Left lobe of liver (tissue), 2 donors: ENCODE data around the gene MISP. TPM values are rescaled to one million over a fixed set of nuclear protein-coding genes. Genes with fewer than 3 reads are reported as not detected.
"Not testable (repeated sequence)": the region's sequence is repeated elsewhere in the genome, so short reads cannot be mapped to it uniquely, and the experiment has no call there.

ENCODE experiments used
- ATAC-seq: fragments of 200-7000 bp; cut with Tn5 transposase; one replicate; pipeline ENCODE4 v1.9.1; 2020; ENCODE audit warnings: mild to moderate bottlenecking, moderate library complexity
- DNase-seq: peaks from one replicate; pipeline ENCODE4 v3.0.0-alpha.2; 2020; ENCODE audit warnings: low spot score
- total RNA-seq: library from RNA; stranded (reverse); gene quantifications from one replicate; pipeline ENCODE4 v1.2.1, GENCODE V29; 2021
- donor health status: DM: no; HTN: no; CAD: no; lungs with moderate emphysema.
- donor health status: DM: no; HTN: yes; CAD: no.

MISP gene, protein sequence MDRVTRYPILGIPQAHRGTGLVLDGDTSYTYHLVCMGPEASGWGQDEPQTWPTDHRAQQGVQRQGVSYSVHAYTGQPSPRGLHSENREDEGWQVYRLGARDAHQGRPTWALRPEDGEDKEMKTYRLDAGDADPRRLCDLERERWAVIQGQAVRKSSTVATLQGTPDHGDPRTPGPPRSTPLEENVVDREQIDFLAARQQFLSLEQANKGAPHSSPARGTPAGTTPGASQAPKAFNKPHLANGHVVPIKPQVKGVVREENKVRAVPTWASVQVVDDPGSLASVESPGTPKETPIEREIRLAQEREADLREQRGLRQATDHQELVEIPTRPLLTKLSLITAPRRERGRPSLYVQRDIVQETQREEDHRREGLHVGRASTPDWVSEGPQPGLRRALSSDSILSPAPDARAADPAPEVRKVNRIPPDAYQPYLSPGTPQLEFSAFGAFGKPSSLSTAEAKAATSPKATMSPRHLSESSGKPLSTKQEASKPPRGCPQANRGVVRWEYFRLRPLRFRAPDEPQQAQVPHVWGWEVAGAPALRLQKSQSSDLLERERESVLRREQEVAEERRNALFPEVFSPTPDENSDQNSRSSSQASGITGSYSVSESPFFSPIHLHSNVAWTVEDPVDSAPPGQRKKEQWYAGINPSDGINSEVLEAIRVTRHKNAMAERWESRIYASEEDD
- 0.18 TPM for total RNA-seq

DNA sequence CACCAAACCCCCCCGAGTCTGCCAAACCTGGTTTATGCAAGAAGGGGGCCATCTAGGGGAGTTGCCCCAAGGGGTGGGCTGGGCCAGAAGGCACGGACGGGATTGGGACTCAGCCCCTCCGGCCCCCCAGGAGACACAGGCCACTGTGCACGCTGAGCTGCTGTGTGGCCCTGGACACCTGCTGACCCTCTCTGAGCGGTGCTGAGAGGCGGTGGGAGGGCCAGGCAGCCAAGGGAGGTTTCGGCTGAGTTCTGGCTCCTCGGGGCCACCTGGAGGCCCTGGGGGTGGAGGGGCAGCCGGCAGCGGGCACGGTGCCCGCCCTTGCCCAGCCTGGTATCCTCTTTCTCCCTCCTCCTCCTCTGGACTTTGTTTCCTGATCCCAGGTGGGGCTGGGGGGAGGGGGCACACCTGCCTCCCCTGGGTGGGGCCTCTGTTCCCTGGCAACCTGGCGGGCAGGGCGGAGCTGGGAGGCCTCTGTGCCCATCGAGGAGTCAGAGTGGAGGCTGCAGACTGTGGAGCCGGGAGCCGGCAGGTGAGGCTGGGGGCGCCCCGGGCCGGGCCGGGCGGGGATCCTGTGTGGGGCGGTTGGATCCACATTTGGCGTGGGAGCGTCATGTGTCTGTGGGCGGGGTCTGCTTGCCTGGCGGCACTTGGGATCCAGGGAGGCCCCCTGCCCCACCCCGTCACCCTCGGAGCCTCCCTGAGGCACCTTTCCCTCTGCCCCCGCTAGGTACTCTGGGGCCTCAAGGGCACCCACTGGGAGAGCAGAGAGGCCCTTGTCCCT, at the start of gene MISP:
Gene MISP, plus strand, starts transcription at position 473 of the 784 bp plus-strand sequence. CDS start 5,835 bp downstream, outside the sequence.
- peak; percentile 10 for ATAC-seq
- DNase-seq: no peak

DNA sequence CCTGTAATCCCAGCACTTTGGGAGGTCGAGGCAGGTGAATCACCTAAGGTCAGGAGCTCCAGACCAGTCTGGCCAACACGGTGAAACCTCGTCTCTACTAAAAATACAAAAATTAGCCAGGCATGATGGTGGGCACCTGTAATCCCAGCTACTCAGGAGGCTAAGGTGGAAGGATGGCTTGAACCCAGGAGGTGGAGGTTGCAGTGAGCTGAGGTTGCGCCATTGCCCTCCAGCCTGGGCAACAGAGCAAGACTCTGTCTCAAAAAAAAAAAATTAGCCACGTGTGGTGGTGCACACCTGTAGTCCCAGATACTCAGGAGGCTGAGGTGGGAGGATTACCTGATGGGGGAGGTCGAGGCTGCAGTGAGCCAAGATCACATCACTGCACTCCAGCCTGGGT, 48.1 kb upstream of the MISP start:
- ATAC-seq: not testable (repeated sequence)

DNA sequence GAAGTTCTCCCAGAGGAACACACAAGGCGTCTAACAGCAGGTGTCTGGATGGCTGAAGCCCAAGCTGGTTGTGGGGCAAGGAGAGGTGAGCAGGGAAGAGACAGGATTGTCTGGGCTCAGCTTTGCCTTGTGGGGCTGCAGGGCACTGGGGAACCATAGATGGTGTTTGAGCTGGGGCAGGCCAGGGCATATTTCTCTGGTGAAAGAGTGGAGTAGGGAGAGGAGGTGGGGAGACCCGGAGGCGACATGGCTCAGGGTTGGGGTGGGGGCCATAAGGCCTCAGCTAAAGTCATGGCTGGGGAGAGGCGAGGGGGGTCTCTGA, 47.6 kb upstream of the MISP start:
- no peak for DNase-seq
- no peak for ATAC-seq

More for the DNA sequence above, 48.1 kb upstream of the MISP start:
- DNase-seq: not testable (repeated sequence)

DNA sequence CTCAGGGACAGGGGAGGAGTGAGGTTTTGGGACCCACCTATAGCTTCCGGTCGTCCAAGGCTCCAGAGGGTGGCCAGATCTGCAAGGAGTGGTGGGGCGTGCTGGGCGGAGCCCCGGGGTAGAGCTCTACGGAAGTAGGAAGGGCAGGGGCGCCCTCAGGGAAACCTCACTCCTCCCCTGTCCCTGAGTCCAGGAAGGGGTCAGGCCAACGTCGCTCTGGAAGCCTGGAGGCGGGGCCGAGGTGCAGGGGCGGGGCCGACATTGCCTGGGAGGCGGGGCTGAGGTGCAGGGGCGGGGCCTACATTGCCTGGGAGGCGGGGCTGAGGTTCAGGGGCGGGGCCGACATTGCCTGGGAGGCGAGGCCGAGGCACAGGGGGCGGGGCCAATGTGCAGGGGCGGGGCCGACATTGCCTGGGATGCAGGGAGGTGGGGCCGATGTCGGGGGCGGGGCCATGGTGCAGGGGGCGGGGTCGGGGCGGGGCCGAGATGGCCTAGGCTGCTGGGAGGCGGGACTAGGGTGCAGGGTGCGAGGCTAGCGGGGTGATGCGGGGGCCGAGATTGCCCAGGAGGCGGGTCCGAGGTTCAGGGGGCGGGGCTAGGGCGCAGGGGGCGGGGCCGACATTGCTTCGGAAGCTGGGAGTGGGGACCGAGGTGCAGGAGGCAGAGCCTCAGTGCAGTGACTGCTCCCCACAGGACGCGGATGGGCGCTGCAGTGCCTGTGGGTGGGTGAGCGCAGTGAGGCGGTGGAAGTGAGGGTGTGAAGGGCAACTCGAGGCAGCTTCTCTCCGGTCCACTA, 47.1 kb upstream of the MISP start:
- ATAC-seq: peak; percentile 78

DNA sequence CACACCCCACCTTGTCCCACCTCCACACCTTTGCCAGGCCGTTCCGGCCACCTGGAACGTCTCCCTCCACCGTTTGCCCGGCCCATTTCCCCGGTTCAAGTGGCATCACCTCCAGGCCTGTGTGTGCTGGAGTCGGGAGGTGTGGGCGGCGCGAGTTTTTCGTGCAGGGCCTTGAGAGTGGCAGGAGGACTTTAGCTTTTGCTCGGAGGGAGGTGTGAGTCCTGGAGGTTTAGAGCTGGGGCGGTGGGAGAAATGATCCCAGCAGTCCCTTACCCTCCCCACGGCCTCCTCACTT, 46.5 kb upstream of the MISP start:
- DNase-seq (no peak), ATAC-seq (no peak)

More for the DNA sequence above, 47.1 kb upstream of the MISP start:
- DNase-seq: peak; percentile 67

DNA sequence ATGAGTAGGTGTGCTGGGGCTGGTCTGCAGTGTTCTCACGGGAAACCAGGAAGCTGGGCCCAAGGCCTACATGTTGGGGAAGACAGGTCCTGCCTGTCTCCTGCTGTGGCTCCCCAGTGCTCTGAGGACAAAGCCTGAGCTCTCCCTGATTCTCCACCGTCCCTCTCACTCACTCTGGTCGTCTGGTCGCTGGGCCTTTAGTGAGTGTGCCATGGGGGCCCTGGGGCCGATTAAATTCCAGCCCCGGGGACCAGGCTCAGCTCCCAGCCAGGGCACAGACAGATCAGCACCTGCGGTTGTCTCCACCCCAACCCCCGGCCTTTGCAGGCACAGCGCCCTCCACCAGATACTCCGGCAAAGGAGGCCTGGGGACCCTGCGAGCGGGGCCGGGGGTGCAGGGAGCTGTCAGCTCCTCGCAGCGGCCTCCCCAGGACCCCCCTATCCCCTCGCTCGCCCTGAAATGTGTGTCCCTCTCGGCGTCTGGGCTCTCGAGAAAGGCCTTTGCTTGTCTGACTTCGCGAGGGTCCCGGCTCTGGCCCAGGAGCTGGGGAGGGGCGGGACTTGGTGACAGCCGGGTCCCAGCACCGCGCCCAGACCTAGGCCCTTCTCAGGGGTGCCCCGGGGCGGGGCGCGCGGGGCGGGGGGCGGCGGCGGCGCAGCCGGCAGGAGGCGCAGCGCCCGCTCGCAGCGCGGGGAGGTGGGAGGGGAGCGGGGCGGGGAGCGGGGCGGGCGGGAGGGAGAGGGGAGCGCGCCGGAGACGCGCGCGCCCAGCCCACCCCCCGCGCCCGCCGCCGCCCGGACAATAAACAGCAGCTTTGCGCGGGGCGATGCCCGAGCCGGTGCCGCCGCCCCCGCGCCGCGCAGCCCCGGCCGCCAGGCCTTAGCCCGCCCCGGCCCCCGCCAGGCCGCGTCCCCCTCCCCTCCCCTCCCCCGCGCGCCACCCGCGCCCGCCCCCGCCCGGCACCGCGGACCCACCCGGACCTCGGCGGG, 42.5 kb upstream of the MISP start, which contains the start of gene PALM:
Gene PALM, plus strand, starts transcription at position 782 of the 990 bp plus-strand sequence. CDS start 212 bp downstream, outside the sequence.
- ATAC-seq (no peak), DNase-seq (no peak)

DNA sequence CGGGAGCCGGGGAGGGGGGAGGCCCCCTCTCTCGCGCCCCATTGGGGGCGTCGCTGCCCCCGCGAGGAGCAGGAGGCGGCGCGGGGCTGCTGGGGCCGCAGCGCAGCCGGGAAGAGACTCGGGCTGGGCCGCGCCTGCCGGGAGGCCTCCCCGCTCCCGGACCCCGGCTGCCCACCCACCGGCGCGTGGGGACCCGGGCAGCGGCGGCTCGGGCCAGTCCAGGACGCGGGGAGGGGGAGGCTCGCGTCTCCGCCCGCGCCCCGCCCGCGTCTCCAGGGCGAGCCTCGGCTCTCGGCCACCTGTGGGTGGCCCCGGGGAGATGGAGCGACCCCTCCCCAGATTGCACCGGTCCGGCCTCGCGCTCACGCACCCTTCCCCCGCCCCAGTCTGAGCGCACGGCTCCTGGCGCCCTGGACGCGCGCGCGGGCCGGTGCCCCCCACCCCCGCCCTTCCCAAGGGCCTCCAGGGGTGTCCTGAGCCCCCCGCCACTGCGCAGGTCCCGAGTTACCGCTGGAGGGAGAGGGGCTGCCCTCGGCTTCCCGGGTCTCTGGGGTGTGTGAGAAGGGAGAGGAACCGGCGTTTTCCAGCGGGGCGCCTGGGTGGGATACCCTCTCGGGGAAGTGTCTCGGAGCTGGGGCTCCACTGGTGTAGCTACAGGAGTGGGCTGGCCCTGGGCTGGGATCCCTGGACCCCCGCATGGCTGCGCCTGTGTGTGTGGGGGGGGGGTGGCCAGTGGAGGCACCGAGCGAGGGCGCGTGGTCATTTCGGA, 41.5 kb upstream of the MISP start:
- ATAC-seq: no peak
- no peak for DNase-seq

DNA sequence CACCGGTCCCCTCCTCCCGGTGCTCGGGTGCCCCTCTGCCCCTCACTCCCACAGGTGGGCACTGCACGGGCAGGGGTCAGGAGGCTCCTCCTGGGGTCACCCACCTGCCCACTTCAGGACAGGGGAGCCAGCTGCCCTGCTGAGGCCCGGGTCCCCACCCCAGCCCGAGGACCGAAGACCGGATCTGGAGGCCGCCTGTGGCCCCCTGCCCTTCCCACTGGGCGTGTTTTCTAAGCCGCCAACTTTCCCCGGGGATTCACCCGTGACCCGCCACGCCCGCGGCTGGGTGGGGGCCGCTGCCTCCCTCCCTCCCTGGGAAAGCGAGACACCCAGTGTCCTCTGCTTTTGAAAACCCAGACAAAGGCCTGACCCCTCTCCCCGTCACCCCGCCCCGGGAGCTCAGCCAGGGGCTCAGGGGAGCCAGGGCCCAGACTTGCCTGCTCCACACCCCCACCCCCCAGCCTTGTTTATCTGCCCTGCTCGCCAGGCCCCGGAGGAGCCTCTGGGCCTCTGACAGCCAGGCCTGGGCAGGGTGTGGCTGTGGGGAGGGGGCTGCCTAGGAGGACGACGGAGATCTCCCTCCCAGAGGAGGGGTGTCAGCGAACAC, 40.8 kb upstream of the MISP start:
- ATAC-seq: peak; percentile 7
- no peak for DNase-seq

DNA sequence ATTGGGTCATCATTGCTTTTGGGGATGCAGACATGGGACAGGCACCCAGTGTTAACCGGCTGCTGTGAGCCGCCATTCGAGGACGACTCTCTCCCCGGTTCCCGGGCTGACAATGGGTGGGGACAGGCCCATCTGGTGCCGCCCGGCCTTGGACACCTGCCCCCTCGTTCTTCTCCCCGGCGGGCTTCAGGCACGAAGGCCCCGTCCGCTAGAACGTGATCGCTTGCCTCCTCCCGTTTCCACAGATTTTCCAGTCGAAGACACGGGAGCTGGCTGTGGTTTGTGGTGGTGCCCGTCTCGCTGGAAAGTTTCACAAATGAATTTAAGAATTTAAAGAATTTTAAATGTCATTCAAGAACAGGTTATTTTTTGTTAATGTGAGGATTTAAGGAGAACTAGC, 40.1 kb upstream of the MISP start:
- DNase-seq (no peak), ATAC-seq (no peak)

DNA sequence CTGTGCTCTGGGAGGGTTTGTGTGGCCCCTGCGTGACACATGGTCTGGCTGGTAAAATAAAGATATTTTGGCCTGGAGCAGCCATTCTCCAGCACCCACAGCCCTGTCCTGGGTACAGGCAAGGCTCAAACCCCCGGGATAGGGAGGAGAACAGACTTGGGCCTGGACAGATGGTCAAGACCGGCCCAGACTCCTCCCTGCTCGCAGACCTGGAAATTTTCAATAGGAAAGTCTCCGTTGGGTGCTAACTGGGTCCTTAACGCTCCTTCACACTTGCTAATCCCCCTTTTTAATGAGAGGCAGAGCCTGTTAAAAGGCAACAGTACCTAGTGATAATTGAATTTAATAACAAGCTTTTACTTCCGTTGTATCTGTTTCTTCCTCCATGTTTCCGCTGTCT, 39.7 kb upstream of the MISP start:
- DNase-seq: no peak
- ATAC-seq: no peak

DNA sequence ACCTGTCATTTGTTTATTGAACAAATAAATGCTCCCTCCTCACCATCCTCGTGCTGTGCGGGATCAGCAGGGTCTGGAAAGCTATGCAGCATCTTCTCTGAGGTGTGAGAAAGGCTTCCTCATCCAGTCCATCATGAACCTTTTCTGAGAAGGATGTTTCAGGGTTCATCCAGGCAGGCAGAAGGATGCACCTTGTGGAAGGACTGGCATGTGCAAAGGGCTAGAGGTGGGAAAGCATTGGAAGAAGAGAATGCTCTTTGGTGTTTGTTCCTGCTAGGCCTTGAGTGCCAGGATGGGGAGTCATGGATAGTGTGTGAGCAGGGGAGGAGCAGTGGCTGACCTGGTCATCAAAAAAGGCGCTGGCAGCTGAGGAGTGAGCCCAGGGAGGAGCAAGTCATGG, 35.6 kb upstream of the MISP start:
- DNase-seq (no peak), ATAC-seq (no peak)

DNA sequence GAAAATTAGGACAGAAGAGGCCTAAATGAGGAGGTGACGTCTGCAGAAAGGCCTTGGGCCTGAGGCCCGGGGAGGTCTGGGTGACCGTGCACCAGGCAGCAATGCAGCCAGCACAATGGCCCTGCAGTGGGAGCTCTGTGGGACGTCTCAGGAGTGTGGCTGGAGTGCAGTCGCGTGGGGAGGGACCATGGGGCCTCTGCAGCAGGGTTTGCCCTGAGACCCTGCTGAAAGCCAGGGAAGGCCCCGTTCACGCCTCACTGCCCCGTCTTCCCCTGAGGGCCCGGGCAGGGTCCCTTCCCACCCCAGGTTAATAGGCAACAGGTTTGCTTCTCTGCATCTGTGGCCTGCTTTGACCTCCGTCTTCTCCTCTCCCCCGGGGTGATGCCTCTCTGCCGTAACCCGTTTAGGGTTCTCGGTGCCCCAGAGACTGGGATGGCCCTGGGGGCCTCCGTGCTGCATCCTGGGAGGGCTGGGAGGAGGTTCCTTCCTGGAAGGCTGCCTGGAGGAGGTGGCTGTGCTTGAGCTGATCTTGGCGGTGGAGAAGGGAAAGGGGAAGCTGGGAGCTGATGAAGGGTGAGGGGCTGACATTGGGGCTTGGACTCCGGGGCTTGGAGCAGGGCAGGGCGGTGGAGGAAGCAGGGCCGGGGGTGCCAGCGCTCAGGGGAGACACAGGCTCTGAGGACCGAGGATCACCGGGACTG, 32.5 kb upstream of the MISP start:
- ATAC-seq (peak; percentile 20), DNase-seq (no peak)

DNA sequence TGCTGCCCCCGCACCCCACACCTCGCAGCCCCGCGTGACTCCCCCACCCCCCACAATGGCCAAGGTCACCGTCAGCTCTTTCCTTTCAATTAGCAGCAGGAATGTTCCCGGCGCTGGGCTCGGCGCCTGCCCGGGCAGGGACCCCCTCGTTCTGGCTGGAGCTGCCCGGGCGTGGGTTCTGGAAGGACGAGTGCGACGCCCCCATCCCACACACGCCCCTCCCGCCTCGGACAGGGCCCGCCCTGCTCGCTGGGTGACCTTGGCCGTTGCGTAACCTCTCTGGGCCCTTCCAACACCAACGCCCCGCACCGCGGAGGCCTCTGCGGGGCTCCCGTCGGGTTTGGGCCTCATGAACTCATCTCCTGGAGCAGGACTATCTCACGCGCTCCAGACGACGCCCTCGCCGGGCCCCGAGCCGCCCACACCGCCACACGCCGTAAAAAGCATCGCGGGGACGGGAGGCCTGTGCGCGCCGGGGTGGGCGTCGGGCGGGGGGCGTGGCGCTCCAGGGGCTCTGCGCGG, 31.9 kb upstream of the MISP start:
- no peak for DNase-seq
- ATAC-seq: peak; percentile 40

DNA sequence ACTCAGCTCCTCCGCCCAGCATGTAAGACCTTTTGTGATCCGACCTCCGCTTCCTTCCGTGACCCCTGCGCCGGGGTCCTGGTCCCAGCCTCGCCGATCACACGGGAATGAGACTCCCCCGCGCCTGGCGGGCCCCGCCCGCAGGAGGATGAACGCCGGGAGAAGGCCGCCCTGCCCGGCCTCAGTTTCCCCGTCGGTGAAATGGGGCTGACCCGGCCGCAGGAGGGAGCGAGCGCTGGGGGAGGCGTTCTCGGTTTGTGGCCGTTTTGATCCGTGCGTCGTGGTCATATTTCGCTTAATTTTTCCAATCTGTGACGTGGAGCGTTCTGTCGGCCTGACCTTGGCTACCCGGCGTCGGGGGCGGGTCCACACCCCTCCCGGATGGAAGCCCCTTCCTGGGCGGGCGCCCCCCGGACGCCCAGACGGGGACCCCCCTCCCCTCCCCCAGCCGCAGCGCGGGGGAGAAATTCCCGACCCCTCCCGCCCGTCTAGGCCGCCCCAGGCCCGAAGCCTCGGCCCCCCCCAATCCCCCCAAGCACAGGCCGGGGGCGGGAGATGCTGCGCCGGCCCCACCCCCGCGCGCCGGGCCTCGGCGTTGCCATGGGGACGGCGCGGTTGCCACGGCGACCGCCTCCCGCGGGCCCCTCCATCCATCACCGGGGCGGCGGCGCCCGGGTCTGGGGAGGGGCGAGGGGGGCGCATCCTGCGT, 31.1 kb upstream of the MISP start:
- ATAC-seq: no peak
- no peak for DNase-seq

DNA sequence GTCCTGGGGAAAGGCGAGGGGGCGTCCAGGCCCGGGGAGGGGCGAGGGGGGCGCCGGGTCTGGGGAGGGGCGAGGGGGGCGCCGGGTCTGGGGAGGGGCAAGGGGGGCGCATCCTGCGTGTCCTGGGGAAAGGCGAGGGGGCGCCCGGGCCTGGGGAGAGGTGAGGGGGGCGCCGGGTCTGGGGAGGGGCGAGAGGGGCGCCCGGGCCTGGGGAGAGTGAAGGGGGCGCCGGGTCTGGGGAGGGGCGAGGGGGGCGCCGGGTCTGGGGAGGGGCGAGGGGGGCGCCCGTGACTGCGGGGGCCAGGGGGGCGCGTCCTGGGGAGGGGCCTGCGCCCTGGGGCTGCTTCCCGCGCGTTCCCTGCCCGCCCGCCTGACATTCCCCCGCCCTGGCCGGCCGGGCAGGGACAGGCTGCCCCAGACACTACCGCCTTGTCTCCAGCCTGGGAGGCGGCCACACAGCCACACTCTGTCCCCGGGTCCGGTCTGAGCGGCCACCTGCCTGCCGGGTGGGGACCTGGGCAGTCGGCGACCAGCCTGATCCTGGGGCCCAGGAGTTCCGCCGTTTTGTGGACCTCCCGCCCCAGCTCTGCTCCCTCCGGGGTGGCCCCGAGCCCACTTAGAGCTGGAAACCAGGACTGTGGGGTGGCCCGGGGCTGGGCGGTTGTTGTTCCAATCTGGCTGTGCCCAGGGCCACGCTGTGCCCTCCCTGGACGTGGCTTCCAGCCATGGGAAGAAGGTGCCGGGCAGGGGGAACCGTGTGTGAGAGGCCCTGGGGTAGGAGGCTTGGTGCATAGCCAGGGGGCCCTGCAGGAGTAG, 30.4 kb upstream of the MISP start:
- DNase-seq: no peak
- peak; percentile 53 for ATAC-seq

DNA sequence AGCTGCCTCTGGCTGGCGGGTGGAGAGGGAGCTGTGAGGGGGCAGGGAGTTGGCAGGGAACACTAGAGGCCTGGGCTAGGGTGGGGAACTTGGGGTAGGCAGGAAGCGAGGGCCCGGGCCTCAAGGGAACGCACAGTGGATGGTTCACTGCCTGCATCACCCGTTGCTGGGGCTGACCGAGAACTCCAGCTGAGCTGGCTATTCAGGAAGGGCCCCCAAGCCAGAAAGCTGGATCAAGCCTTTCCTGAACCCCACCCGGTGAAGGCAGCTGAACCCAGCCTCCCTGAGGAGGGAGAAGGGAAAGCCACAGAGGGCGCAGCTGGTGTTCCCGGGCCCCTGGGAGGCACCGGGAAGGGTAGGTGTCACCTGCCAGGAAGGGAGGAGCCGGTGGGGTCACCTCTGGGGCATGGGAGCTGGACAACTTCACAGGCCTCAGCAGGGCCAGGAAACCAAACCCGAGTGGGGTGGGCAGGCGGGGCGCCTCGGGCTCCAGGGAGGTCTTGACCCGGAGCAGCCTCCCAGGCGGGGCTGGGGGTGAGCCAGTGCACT, 28.3 kb upstream of the MISP start:
- ATAC-seq: peak; percentile 17
- DNase-seq: no peak
